Smooth muscle cell (in vitro differentiated cells): ENCODE measurements around the gene TGFBR2. TPM values are rescaled to one million over a fixed set of nuclear protein-coding genes. Genes with fewer than 3 reads are reported as not detected.

ENCODE experiments used
- DNase-seq: peaks from one replicate; lab custom pipeline; 2025; ENCODE audit not compliant: unreplicated experiment; lab: John Stamatoyannopoulos, UW
- H2AFZ ChIP-seq: fragments of 200-600 bp; sonication (generic); 2 replicates; pipeline ENCODE4 v1.6.0; 2016; ENCODE audit warnings: antibody characterized with exemption, low read depth, mild to moderate bottlenecking
- H3F3A ChIP-seq: fragments of 200-600 bp; sonication (generic); 2 replicates; pipeline ENCODE4 v1.6.0; 2017; ENCODE audit warnings: antibody characterized with exemption, low read depth
- H3K27ac ChIP-seq: fragments of 200-600 bp; sonication (generic); 2 replicates; pipeline ENCODE4 v1.5.1; 2016; ENCODE audit warnings: low read depth, mild to moderate bottlenecking
- H3K27me3 ChIP-seq: fragments of 200-600 bp; sonication (generic); 2 replicates; pipeline ENCODE4 v1.6.1; 2016; ENCODE audit warnings: low read depth, mild to moderate bottlenecking
- H3K36me3 ChIP-seq: fragments of 200-600 bp; sonication (generic); 2 replicates; pipeline ENCODE4 v1.5.1; 2016; ENCODE audit warnings: low read depth
- H3K4me1 ChIP-seq: fragments of 200-600 bp; sonication (generic); 2 replicates; pipeline ENCODE4 v1.5.1; 2016; ENCODE audit warnings: low read depth
- H3K4me2 ChIP-seq: fragments of 200-600 bp; sonication (generic); 2 replicates; pipeline ENCODE4 v1.6.0; 2016; ENCODE audit warnings: mild to moderate bottlenecking
- H3K4me3 ChIP-seq: fragments of 200-600 bp; sonication (generic); 2 replicates; pipeline ENCODE4 v1.5.1; 2016; ENCODE audit warnings: mild to moderate bottlenecking
- H3K79me2 ChIP-seq: fragments of 200-600 bp; sonication (generic); 2 replicates; pipeline ENCODE4 v1.6.0; 2016; ENCODE audit warnings: low read depth, mild to moderate bottlenecking
- H3K9ac ChIP-seq: fragments of 200-600 bp; sonication (generic); 2 replicates; pipeline ENCODE4 v1.6.0; 2016; ENCODE audit warnings: low read depth
- H3K9me3 ChIP-seq: fragments of 200-600 bp; sonication (generic); replicated peaks from 2 replicates; pipeline ENCODE4 v1.5.1; 2016; ENCODE audit warnings: low read depth
- H4K20me1 ChIP-seq: fragments of 200-600 bp; sonication (generic); 2 replicates; pipeline ENCODE4 v1.6.0; 2016; ENCODE audit warnings: low read depth
- WGBS: methylation state at CpG from one replicate; pipeline ENCODE4 v1.1.7; 2016; ENCODE audit warnings: low lambda C conversion rate; 5-methylcytosine and 5-hydroxymethylcytosine counted together
- polyA plus RNA-seq: library from polyadenylated mRNA; unstranded; fragments of >200 nt; fragmentation: Nextera tagmentation; extraction: Ambion mirVana; gene quantifications from 2 replicates; pipeline ENCODE4 v1.2.1, GENCODE V29; 2016
- total RNA-seq: library from RNA; depleted of rRNA; stranded (reverse); fragments of >200 nt; gene quantifications from 2 replicates; pipeline ENCODE4 v1.2.3, GENCODE V29; 2014
- TF ChIP-seq, protein P1 (sequence below): fragments of 200-600 bp; sonication (generic); IDR thresholded peaks from 2 replicates; pipeline ENCODE4 v1.5.1; 2017; ENCODE audit warnings: borderline replicate concordance, mild to moderate bottlenecking, antibody characterized with exemption; ENCODE audit not compliant: insufficient read depth, poor library complexity, severe bottlenecking

Gene TGFBR2
- total and polyA plus RNA-seq, 2 experiments from 2014 or later, result 39.6 to 53.7 TPM

DNA sequence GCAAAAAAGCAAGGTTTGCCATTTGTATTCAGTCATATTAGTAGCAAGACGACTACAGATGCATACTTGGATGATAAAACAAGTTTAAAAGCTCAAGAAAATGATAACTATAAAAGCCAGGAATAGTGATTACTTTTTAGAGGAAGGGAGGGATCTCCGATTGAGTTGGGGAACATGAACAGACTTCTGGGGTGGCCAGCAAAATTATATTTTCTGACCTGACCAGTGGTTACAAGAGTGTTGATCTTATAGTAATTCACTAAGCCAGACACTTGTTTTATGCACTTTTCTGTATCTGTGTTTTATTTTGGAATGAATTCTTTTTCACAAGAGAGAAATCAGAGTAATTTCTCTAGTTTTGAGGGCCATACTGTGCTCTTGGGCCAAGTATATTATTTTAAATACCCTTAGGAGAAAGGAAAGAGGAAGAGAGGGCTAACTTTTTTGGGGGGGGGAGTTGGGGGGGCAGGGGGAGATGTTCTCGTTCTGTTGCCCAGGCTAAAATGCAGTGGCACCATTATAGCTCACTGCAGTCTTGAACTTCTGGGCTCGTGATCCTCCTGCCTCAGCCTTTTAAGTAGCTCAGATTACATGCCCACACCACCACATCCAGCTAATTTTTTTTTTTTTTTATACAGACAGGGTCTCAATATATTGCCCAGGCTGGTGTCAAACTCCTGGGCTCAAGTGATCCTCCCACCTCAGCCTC lies 57.3 kb downstream of the TGFBR2 start:
- WGBS, result 89% methylated on average over 4 of the region's 4 CpGs
- Histone ChIP-seq H3K9me3 (no peaks in the 10 kb centered on the region), H3K27me3 (no peaks in the 10 kb centered on the region), H3K36me3 (no peaks in the 10 kb centered on the region), H3K27ac (no peak overlapping the region), H3K9ac (no peak overlapping the region), H3K4me2 (no peak overlapping the region), H3K4me3 (no peak overlapping the region), H2AFZ (no peak overlapping the region), H3K79me2 (no peaks in the 10 kb centered on the region), H3F3A (peaks cover 7% of the 10 kb centered on the region), H3K4me1 (peaks cover 35% of the 10 kb centered on the region), H4K20me1 (no peaks in the 10 kb centered on the region)
- DNase-seq, result no peak
- TF ChIP-seq, protein P1, sequence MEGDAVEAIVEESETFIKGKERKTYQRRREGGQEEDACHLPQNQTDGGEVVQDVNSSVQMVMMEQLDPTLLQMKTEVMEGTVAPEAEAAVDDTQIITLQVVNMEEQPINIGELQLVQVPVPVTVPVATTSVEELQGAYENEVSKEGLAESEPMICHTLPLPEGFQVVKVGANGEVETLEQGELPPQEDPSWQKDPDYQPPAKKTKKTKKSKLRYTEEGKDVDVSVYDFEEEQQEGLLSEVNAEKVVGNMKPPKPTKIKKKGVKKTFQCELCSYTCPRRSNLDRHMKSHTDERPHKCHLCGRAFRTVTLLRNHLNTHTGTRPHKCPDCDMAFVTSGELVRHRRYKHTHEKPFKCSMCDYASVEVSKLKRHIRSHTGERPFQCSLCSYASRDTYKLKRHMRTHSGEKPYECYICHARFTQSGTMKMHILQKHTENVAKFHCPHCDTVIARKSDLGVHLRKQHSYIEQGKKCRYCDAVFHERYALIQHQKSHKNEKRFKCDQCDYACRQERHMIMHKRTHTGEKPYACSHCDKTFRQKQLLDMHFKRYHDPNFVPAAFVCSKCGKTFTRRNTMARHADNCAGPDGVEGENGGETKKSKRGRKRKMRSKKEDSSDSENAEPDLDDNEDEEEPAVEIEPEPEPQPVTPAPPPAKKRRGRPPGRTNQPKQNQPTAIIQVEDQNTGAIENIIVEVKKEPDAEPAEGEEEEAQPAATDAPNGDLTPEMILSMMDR, result no peak

- Histone ChIP-seq H3K27ac (no peak overlapping the region), H4K20me1 (no peaks in the 10 kb centered on the region), H3K36me3 (no peaks in the 10 kb centered on the region), H3K4me2 (no peak overlapping the region), H3K4me3 (no peak overlapping the region), H3K9ac (no peak overlapping the region), H3K4me1 (peaks cover 31% of the 10 kb centered on the region), H3K79me2 (no peaks in the 10 kb centered on the region), H3F3A (peaks cover 4% of the 10 kb centered on the region), H3K9me3 (no peaks in the 10 kb centered on the region), H3K27me3 (no peaks in the 10 kb centered on the region), H2AFZ (no peak overlapping the region)
- no peak for DNase-seq
- WGBS, result 92% methylated on average over 8 of the region's 8 CpGs
- TF ChIP-seq, protein P1, result no peak
Observed at GRCh38 chr3:30664459-30664858, 58.1 kb downstream of the TGFBR2 start.

- no peak overlapping the region for H2AFZ ChIP-seq
- H3K9ac ChIP-seq, result no peak overlapping the region
- no peak overlapping the region for H3K4me3 ChIP-seq
- H3K4me1 ChIP-seq, result peaks cover 28% of the 10 kb centered on the region
- 89% methylated on average over 6 of the region's 6 CpGs for WGBS
- no peak for DNase-seq
- TF ChIP-seq, protein P1, result no peak
- H3K4me2 ChIP-seq, result no peak overlapping the region
- H3K79me2 ChIP-seq, result no peaks in the 10 kb centered on the region
- H4K20me1 ChIP-seq, result no peaks in the 10 kb centered on the region
- H3F3A ChIP-seq, result peaks cover 4% of the 10 kb centered on the region
- no peaks in the 10 kb centered on the region for H3K9me3 ChIP-seq
- H3K27ac ChIP-seq, result no peak overlapping the region
- H3K27me3 ChIP-seq, result no peaks in the 10 kb centered on the region
- no peaks in the 10 kb centered on the region for H3K36me3 ChIP-seq
Observed at GRCh38 chr3:30664884-30665283, 58.5 kb downstream of the TGFBR2 start.

- peaks cover 24% of the 10 kb centered on the region for H3K4me1 ChIP-seq
- no peak overlapping the region for H3K9ac ChIP-seq
- peaks cover 4% of the 10 kb centered on the region for H3F3A ChIP-seq
- TF ChIP-seq, protein P1, result no peak
- H2AFZ ChIP-seq, result no peak overlapping the region
- H3K79me2 ChIP-seq, result no peaks in the 10 kb centered on the region
- H3K4me2 ChIP-seq, result no peak overlapping the region
- DNase-seq, result no peak
- H4K20me1 ChIP-seq, result no peaks in the 10 kb centered on the region
- WGBS, result 97% methylated on average over 2 of the region's 2 CpGs
- no peaks in the 10 kb centered on the region for H3K27me3 ChIP-seq
- H3K27ac ChIP-seq, result peak overlapping the region; percentile 24
- no peak overlapping the region for H3K4me3 ChIP-seq
- H3K36me3 ChIP-seq, result peaks cover under 1% of the 10 kb centered on the region
- H3K9me3 ChIP-seq, result no peaks in the 10 kb centered on the region
Observed at GRCh38 chr3:30665539-30665938, 59.1 kb downstream of the TGFBR2 start.
